HepG2 (cell line): ENCODE data around the gene CCNI2. TPM values are rescaled to one million over a fixed set of nuclear protein-coding genes. Genes with fewer than 3 reads are reported as not detected.

Experiments
- ATAC-seq: fragments of 200-7000 bp; cut with Tn5 transposase; 3 replicates; pipeline ENCODE4 v1.9.1; 2020; ENCODE audit warnings: mild to moderate bottlenecking, moderate library complexity
- BruUV-seq: library from RNA; stranded (reverse); fragments of 400-500 nt; replicated peaks from 2 replicates; lab custom pipeline; 2021; lab: Mats Ljungman, UMichigan
- CTCF ChIA-PET: fragments of 300-600 bp; formaldehyde crosslinking; extraction: SDS; loops from one replicate; lab custom pipeline; 2021; ENCODE audit warnings: low total read pairs, inconsistent platforms, low intra/inter-chr PET ratio; lab: Yijun Ruan, JAX
- POLR2A ChIA-PET: fragments of 350-600 bp; sonication (Branson Sonifier 250); formaldehyde crosslinking; loops from one replicate; lab custom pipeline; 2020; ENCODE audit warnings: antibody characterized with exemption, inconsistent platforms; lab: Yijun Ruan, JAX
- DNase-seq: peaks from one replicate; pipeline ENCODE4 v3.0.0-alpha.2; 2015; ENCODE audit warnings: low spot score
- FAIRE-seq: peaks from 3 replicates; lab custom pipeline; 2011; peaks lifted over from hg19 to GRCh38; lab: Jason Lieb, UNC
- H2AFZ ChIP-seq: one replicate; pipeline ENCODE4 v1.6.1; 2011; ENCODE audit warnings: low read length, inconsistent platforms
- H3K27ac ChIP-seq: fragments of 300-600 bp; 3 replicates; pipeline ENCODE4 v1.8.0; 2011; ENCODE audit warnings: mixed run types, mild to moderate bottlenecking, mixed read lengths, low read length, inconsistent platforms; ENCODE audit not compliant: insufficient read depth; ENCODE audit errors: extremely low read length
- H3K27me3 ChIP-seq, 2 experiments: fragments of 200-600 bp in 1 of 2; 2 replicates in 1 of 2; 3 replicates in 1 of 2; pipeline versions ENCODE4 v1.6.0 to v1.8.0; 2011; ENCODE audit warnings: low read length in 2 of 2, mild to moderate bottlenecking in 2 of 2, moderate library complexity in 2 of 2, inconsistent platforms in 1 of 2; ENCODE audit not compliant: insufficient read depth in 2 of 2, control insufficient read depth in 1 of 2
- H3K36me3 ChIP-seq, 2 experiments: fragments of 200-600 bp in 1 of 2; replicated peaks in 1 of 2; 2 replicates in 1 of 2; 3 replicates in 1 of 2; pipeline versions ENCODE4 v1.5.1 to v1.8.0; 2011; ENCODE audit warnings: low read length in 2 of 2, inconsistent platforms in 1 of 2; ENCODE audit not compliant: insufficient read depth in 2 of 2, control insufficient read depth in 1 of 2
- H3K4me1 ChIP-seq: 2 replicates; pipeline ENCODE4 v1.5.1; 2012; ENCODE audit warnings: low read length, inconsistent platforms; ENCODE audit not compliant: insufficient read depth
- H3K4me2 ChIP-seq: 2 replicates; pipeline ENCODE4 v1.6.0; 2011; ENCODE audit warnings: low read depth, low read length, inconsistent platforms
- H3K4me3 ChIP-seq, 3 experiments: fragments of 200-600 bp in 1 of 3; sonication (generic), shearing (Covaris generic) in 1 of 3; replicated peaks in 1 of 3; 2 replicates each; pipeline ENCODE4 v1.5.1; 2011 to 2016; ENCODE audit warnings: low read length in 3 of 3, inconsistent platforms in 2 of 3, low read depth in 2 of 3, mild to moderate bottlenecking in 2 of 3, control low read depth in 1 of 3, mixed read lengths in 1 of 3; ENCODE audit not compliant: insufficient read depth in 1 of 3
- H3K79me2 ChIP-seq: one replicate; pipeline ENCODE4 v1.6.1; 2011; ENCODE audit warnings: low read length, inconsistent platforms; ENCODE audit not compliant: insufficient read depth
- H3K9ac ChIP-seq: 2 replicates; pipeline ENCODE4 v1.6.0; 2011; ENCODE audit warnings: mild to moderate bottlenecking, low read depth, low read length, inconsistent platforms; ENCODE audit not compliant: insufficient read depth
- H3K9me3 ChIP-seq: 2 replicates; pipeline ENCODE4 v1.5.1; 2012; ENCODE audit warnings: mild to moderate bottlenecking, low read length
- H4K20me1 ChIP-seq: 2 replicates; pipeline ENCODE4 v1.6.0; 2011; ENCODE audit warnings: inconsistent platforms, mild to moderate bottlenecking, low read length, moderate library complexity; ENCODE audit not compliant: insufficient read depth
- FOXM1 ChIP-seq: sonication (generic); formaldehyde crosslinking; IDR thresholded peaks from 2 replicates; pipeline ENCODE4 v1.5.0; 2020; ENCODE audit warnings: missing genetic modification reagents
- ONECUT2 ChIP-seq: sonication (generic); formaldehyde crosslinking; IDR thresholded peaks from 2 replicates; pipeline ENCODE4 v1.4.0; 2020; ENCODE audit warnings: missing genetic modification reagents
- PAX8 ChIP-seq: sonication (generic); formaldehyde crosslinking; IDR thresholded peaks from 2 replicates; pipeline ENCODE4 v1.8.0; 2022; ENCODE audit warnings: mild to moderate bottlenecking, missing genetic modification reagents, borderline replicate concordance
- SATB2 ChIP-seq: sonication (generic); formaldehyde crosslinking; IDR thresholded peaks from 2 replicates; pipeline ENCODE4 v1.5.0; 2020; ENCODE audit warnings: missing genetic modification reagents
- SMAD1 ChIP-seq: sonication (generic); formaldehyde crosslinking; IDR thresholded peaks from 2 replicates; pipeline ENCODE4 v1.4.0; 2020; ENCODE audit warnings: missing genetic modification reagents, low read depth, mild to moderate bottlenecking, borderline replicate concordance
- SYNCRIP ChIP-seq: fragments of 200-400 bp; formaldehyde crosslinking; IDR thresholded peaks from 2 replicates; pipeline ENCODE4 v1.6.1; 2018; ENCODE audit warnings: mild to moderate bottlenecking, low read depth, low read length; ENCODE audit not compliant: insufficient read depth
- ZBTB7A ChIP-seq: sonication (generic); formaldehyde crosslinking; IDR thresholded peaks from 2 replicates; pipeline ENCODE4 v1.8.0; 2022; ENCODE audit warnings: mild to moderate bottlenecking, missing genetic modification reagents
- ZNF614 ChIP-seq: IDR thresholded peaks from 2 replicates; pipeline ENCODE4 v1.6.1; 2018; ENCODE audit warnings: missing biosample characterization, missing genetic modification reagents, inconsistent platforms, borderline replicate concordance
- WGBS: methylation state at CpG from one replicate; pipeline ENCODE4 v1.1.6; 2017; ENCODE audit warnings: low lambda C conversion rate; 5-methylcytosine and 5-hydroxymethylcytosine counted together
- in situ Hi-C: cut with HindIII; loops from 2 replicates; pipeline ENCODE4 v1.10.0; 2017; ENCODE audit warnings: low pct_unique_long_range_greater_than_20kb; ENCODE audit not compliant: extremely low pct_ligation_motif_present
- intact Hi-C: fragments of 100-400 bp; cut with micrococcal nuclease; formaldehyde crosslinking; loops from one replicate; pipeline ENCODE4 v1.10.0; 2022; ENCODE audit not compliant: unreplicated experiment
- polyA plus RNA-seq, 8 experiments: library from polyadenylated mRNA; depleted of rRNA in 3 of 8; stranded (reverse) in 7 of 8; unstranded in 1 of 8; fragments of >200 nt; fragmentation: Illumina TruSeq in 4 of 8; extraction: Trizol in 4 of 8; gene quantifications; 2 replicates each; pipeline versions ENCODE4 v1.2.1 to v1.2.3, GENCODE V29; 2011 to 2016; ENCODE audit warnings: low read depth in 4 of 8, missing spikeins in 1 of 8, mixed read lengths in 1 of 8; ENCODE audit not compliant: insufficient read depth in 1 of 8
- total RNA-seq, 5 experiments: library from RNA; depleted of rRNA; stranded (reverse); fragments of >200 nt; fragmentation: Illumina TruSeq; extraction: Trizol; gene quantifications; 2 replicates each; pipeline ENCODE4 v1.2.3, GENCODE V29; 2016; ENCODE audit warnings: low read depth in 1 of 5
- TF ChIP-seq, protein P1 (sequence below): sonication (generic); formaldehyde crosslinking; IDR thresholded peaks from 2 replicates; pipeline ENCODE4 v1.4.0; 2020; ENCODE audit warnings: missing genetic modification reagents
- TF ChIP-seq, protein P2 (sequence below): sonication (generic); formaldehyde crosslinking; IDR thresholded peaks from 2 replicates; pipeline ENCODE4 v1.4.0; 2020; ENCODE audit warnings: missing genetic modification reagents
- TF ChIP-seq, protein P3 (sequence below): sonication (generic); formaldehyde crosslinking; IDR thresholded peaks from 2 replicates; pipeline ENCODE4 v1.8.0; 2022; ENCODE audit warnings: mild to moderate bottlenecking, missing genetic modification reagents

The CCNI2 gene
- total and polyA plus RNA-seq, 2 of the 13 experiments (the other 11 are each of a cell fraction or from before 2014, with no cell fraction given): not detected

DNA sequence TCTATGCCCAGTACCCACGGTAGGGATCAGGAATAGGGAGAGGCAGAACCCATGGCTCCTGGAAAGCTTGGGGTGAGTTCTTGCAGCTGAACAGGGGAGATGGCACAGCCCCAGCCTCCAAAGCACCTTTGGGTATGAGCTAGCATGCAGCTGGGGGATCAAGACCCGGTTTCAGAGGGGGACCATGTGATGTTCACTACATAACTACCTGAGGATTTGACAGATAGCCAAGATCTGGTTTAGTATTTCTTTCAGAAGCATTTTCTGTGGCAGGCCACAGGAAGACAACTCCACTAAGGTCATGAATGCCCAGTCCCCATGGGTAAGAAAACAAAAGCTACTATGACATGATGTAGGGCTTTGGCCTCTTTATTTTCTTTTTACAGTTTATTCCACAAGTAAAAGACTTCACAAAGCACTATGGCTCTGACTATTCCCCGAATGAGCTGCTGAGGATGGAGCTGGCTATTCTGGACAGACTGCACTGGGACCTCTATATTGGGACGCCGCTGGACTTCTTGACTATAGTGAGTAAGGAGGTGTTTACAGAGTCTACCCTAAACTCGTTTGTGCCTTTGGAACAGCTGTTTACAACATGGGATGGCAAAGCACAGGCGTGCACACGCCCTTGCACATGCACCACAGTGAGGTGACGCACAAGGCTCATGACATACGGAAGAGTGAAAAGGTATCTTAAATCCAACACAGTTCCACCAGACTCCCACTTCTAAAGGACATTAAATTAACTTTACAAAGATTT lies 3.4 kb downstream of the CCNI2 start:
- Histone ChIP-seq H3K36me3 (no peaks in the 10 kb centered on the region), H3K4me3 (no peak overlapping the region), H3K79me2 (no peaks in the 10 kb centered on the region), H3K27ac (no peak overlapping the region), H3K4me1 (no peaks in the 10 kb centered on the region; the same call in 1 of the 2 replicates), H3K27me3 (no peaks in the 10 kb centered on the region), H3K9me3 (no peaks in the 10 kb centered on the region), H2AFZ (no peak overlapping the region), H3K4me2 (no peak overlapping the region), H3K9ac (no peak overlapping the region), H4K20me1 (no peaks in the 10 kb centered on the region)
- TF ChIP-seq SATB2 (CRISPR knock-in tag) (no peak), SMAD1 (CRISPR knock-in tag) (no peak), FOXM1 (CRISPR knock-in tag) (no peak), SYNCRIP (no peak), ZNF614 (no peak), ZBTB7A (no peak), ONECUT2 (no peak), PAX8 (CRISPR knock-in tag) (no peak)
- TF ChIP-seq, protein P1, sequence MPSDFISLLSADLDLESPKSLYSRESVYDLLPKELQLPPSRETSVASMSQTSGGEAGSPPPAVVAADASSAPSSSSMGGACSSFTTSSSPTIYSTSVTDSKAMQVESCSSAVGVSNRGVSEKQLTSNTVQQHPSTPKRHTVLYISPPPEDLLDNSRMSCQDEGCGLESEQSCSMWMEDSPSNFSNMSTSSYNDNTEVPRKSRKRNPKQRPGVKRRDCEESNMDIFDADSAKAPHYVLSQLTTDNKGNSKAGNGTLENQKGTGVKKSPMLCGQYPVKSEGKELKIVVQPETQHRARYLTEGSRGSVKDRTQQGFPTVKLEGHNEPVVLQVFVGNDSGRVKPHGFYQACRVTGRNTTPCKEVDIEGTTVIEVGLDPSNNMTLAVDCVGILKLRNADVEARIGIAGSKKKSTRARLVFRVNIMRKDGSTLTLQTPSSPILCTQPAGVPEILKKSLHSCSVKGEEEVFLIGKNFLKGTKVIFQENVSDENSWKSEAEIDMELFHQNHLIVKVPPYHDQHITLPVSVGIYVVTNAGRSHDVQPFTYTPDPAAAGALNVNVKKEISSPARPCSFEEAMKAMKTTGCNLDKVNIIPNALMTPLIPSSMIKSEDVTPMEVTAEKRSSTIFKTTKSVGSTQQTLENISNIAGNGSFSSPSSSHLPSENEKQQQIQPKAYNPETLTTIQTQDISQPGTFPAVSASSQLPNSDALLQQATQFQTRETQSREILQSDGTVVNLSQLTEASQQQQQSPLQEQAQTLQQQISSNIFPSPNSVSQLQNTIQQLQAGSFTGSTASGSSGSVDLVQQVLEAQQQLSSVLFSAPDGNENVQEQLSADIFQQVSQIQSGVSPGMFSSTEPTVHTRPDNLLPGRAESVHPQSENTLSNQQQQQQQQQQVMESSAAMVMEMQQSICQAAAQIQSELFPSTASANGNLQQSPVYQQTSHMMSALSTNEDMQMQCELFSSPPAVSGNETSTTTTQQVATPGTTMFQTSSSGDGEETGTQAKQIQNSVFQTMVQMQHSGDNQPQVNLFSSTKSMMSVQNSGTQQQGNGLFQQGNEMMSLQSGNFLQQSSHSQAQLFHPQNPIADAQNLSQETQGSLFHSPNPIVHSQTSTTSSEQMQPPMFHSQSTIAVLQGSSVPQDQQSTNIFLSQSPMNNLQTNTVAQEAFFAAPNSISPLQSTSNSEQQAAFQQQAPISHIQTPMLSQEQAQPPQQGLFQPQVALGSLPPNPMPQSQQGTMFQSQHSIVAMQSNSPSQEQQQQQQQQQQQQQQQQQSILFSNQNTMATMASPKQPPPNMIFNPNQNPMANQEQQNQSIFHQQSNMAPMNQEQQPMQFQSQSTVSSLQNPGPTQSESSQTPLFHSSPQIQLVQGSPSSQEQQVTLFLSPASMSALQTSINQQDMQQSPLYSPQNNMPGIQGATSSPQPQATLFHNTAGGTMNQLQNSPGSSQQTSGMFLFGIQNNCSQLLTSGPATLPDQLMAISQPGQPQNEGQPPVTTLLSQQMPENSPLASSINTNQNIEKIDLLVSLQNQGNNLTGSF: no peak
- TF ChIP-seq, protein P2, sequence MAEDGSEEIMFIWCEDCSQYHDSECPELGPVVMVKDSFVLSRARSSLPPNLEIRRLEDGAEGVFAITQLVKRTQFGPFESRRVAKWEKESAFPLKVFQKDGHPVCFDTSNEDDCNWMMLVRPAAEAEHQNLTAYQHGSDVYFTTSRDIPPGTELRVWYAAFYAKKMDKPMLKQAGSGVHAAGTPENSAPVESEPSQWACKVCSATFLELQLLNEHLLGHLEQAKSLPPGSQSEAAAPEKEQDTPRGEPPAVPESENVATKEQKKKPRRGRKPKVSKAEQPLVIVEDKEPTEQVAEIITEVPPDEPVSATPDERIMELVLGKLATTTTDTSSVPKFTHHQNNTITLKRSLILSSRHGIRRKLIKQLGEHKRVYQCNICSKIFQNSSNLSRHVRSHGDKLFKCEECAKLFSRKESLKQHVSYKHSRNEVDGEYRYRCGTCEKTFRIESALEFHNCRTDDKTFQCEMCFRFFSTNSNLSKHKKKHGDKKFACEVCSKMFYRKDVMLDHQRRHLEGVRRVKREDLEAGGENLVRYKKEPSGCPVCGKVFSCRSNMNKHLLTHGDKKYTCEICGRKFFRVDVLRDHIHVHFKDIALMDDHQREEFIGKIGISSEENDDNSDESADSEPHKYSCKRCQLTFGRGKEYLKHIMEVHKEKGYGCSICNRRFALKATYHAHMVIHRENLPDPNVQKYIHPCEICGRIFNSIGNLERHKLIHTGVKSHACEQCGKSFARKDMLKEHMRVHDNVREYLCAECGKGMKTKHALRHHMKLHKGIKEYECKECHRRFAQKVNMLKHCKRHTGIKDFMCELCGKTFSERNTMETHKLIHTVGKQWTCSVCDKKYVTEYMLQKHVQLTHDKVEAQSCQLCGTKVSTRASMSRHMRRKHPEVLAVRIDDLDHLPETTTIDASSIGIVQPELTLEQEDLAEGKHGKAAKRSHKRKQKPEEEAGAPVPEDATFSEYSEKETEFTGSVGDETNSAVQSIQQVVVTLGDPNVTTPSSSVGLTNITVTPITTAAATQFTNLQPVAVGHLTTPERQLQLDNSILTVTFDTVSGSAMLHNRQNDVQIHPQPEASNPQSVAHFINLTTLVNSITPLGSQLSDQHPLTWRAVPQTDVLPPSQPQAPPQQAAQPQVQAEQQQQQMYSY (CRISPR knock-in tag): no peak
- TF ChIP-seq, protein P3, sequence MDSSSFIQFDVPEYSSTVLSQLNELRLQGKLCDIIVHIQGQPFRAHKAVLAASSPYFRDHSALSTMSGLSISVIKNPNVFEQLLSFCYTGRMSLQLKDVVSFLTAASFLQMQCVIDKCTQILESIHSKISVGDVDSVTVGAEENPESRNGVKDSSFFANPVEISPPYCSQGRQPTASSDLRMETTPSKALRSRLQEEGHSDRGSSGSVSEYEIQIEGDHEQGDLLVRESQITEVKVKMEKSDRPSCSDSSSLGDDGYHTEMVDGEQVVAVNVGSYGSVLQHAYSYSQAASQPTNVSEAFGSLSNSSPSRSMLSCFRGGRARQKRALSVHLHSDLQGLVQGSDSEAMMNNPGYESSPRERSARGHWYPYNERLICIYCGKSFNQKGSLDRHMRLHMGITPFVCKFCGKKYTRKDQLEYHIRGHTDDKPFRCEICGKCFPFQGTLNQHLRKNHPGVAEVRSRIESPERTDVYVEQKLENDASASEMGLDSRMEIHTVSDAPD (CRISPR knock-in tag): no peak
- no peak for FAIRE-seq
- DNase-seq: no peak
- ChIA-PET CTCF (no interaction called here), POLR2A (interaction anchor here (1.8 kb wide), 1 partner anchor 57 kb away, joined by 3 read pairs; no protein-coding TSS in a partner anchor)
- BruUV-seq: no TSS peak
- in situ Hi-C loops (no loop called here), intact Hi-C loops (no loop called here)
- no peak for ATAC-seq
- 66% methylated on average over 10 of the region's 10 CpGs for WGBS
